Nucleus accumbens (tissue), 56 donors: ENCODE data around the gene LIN9.
A peak's percentile ranks its signal among the peaks of the same experiment; 100 is the strongest.
"Not testable (repeated sequence)": the region's sequence is repeated elsewhere in the genome, so short reads cannot be mapped to it uniquely, and the experiment has no call there.

Experiments
- DNase-seq, 56 donors: peaks; one replicate each; lab custom pipeline; 2025; lab: John Stamatoyannopoulos, UW

The LIN9 gene

GRCh38 chr1:226220473-226221189 is 88.3 kb downstream of the LIN9 start:
- no peak for DNase-seq

DNA sequence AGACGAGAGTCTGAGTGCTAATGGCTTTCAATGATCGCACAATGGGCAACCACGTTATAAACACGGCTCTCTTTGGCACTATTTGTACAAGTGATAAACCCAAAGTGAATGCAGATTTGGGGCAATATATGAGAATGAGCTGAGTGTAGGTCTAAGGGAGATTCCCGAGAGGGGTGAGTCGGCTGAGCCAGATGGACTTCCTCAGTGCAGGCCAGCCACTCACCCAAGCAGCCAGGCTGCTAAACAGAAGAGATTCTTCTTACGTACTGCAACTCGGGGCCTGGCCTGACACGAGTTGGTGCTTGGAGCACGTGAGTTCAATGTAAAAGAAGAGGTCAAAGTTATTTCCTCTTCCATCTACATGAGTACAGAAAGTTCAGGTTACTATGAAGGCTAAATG is 91.7 kb downstream of the LIN9 start:
- DNase-seq: no peak

GRCh38 chr1:226216056-226216455 is 92.9 kb downstream of the LIN9 start:
- no peak for DNase-seq

GRCh38 chr1:226215239-226215638 is 93.7 kb downstream of the LIN9 start:
- no peak for DNase-seq

GRCh38 chr1:226212545-226212944 is 96.4 kb downstream of the LIN9 start:
- DNase-seq: no peak

GRCh38 chr1:226211181-226211821 is 97.7 kb downstream of the LIN9 start:
- no peak for DNase-seq

DNA sequence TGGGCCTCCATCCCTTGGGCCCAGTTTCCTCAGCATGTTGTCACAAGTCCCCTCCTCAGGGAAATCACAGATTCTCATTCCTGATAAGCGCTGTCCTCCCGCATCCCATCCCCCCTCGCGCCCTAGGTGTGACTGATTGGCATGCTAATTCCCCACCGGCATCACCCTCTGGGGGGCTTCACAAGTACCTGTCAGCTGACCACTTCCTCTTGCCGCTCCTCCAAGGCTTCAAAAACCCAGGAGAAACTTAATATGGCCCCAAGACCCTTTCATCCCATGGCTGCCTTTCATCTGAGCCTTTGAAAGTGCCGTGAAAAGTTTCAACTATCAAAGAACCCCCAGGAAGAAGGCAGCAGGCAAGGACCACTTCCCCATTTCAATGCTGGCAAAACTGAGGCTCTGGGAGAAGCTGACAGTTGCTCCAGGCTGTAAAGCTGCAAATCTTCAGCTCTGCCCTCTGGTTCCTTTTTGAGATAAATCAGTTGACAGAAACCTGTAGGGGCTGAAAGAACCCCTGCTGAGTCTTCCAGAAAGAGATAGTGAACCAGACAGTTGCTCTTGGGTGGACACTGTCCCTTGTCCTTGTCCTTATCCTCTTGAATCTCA is 98.3 kb downstream of the LIN9 start:
- DNase-seq: no peak

DNA sequence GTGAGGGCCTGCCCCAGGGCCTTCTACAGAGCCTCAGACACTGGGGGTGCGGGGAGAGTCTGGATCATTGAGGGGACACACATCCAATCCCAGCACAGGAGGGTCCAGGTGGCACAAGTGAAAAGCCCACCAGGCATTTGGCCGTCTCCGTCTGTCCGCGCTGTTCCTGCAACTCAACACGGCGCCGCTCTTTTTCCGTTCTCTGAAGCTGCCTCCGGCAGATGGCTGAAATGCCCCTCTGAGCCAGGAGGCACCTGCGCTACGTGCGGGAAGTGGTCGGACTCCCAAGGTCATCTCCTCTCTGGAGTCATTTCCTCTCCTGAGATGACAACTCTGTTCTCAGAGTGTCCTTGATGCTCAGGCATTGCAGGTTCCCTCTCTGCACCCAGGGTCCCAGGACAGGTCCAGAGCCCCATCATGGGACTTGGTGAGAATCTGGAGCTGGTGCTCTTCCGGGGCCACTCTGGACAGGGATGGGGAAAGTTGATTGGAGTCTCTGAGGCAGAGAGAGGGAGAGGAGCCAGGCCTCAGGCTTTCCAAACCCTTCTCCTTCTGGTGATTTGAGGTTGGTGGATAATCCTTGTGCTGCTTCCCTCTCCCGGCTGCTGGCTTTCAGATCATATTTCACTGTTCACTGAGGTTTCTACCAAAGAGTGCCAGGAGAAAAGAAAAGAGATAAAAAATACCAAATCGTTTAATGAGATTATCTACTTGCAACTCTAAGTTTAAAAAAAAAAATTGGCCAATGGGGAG is 99.5 kb downstream of the LIN9 start:
- DNase-seq: no peak

DNA sequence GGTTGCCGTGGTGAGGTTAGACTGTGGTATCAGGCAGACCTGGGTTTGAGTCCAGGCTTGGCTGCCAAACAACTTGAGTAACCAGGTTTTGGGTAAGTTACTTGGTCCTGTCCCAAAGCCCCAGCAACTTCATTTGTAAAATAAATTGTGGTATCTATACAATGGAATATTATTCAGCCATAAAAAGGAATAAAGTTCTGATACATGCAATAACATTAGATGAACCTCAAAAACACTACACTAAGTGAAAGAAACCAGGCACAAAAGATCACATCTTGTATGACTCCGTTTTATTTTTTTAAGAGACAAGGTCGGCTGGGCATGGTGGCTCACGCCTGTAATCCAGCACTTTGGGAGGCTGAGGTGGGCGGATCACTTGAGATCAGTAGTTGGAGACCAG is 101.9 kb downstream of the LIN9 start:
- DNase-seq: no peak

DNA sequence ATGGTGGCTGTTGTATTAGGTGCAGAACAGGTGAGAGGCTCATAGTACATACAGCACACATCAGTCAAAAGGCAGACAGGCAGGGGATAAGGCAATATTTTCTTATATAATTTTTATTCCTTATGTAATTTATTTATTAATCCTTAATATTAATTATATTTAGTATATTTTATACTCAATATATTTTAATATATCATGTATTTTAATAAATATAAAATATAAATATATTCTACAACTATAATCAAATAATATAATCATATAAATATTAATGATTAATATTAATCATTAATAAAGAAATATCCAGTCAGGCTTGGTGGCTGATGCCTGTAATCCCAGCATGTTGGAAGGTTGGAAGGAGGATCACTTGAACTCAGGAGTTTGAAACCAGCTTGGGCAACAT is 104.8 kb downstream of the LIN9 start:
- no peak for DNase-seq

DNA sequence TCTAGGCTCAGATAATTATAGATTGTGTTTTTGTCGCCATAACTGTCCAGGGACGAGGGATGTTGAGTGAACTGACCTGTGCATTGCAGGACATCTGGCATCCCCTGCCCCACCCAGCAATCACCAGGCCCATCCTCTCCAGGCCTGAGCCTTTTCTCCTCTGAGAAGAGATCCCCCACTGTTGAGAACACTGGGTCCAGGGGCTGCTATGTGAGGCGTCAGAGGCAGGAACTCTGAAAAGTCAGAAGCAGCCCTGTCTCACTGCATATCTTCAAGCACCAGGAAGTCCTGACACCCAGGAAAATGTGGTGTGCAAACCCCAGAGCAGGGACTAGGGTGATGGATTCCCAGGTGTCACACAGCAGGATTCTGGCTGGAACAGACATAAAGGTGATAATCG is 105.3 kb downstream of the LIN9 start:
- no peak for DNase-seq

DNA sequence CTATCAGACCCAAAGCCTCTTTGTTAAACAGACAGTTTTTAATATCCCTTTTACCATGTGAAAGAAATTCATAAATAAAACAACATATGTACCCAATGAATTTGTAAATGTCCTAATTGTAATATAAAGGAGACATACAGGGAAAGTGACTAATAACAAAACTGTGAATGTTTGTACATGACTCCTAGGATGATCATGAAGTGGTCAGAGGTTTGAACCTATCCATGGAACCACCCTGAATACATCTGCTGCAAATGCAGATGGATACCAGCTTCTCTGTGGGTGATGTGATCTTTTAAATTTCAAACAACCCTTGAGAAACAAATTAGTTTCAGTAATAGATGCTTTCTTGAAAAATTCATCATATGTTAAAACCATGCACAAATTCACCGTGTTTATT is 105.7 kb downstream of the LIN9 start:
- no peak for DNase-seq

- not testable (repeated sequence) for DNase-seq
These were observed 106.3 kb downstream of the LIN9 start for GRCh38 chr1:226202666-226203065.

DNA sequence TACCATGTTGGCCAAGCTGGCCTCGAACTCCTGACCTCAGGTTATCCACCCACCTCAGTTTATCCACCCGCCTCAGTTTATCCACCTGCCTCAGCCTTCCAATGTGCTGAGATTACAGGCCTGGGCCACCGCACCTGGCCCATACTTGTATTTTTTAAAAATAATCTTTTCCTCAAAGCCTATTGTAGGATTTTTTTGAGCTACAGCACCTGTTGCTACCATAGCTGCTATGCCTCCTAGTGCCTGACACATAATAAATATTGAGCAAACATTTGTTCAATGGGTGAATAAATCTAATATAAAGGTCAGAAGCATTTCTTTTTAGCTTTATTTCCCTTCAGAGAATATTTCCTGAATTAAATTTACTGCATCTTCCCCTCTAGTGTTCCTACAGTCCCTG is 106.7 kb downstream of the LIN9 start:
- DNase-seq: no peak

GRCh38 chr1:226201029-226201593 is 107.9 kb downstream of the LIN9 start:
- DNase-seq: no peak

DNA sequence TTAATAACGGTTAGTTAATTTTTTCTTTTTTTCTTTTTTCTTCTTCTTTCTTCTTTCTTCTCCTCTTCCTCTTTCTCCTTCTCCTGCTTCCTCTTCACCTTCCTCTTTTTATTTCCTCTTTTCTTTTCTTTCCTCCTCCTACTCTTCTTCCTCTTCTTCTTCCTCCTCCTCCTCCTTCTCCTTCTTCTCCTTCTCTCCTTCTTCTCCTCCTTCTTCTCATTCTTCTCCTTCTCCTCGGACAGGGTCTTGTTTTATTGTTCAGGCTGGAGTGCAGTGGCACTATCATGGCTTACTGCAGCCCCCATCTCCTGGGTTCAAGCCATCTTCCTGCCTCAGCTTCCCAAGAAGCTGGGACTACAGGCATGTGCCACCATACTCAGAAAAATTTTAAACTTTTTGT is 109.0 kb downstream of the LIN9 start:
- no peak for DNase-seq

GRCh38 chr1:226195144-226195543 is 113.8 kb downstream of the LIN9 start:
- DNase-seq: no peak

GRCh38 chr1:226187380-226187779 is 121.6 kb downstream of the LIN9 start:
- no peak for DNase-seq

DNA sequence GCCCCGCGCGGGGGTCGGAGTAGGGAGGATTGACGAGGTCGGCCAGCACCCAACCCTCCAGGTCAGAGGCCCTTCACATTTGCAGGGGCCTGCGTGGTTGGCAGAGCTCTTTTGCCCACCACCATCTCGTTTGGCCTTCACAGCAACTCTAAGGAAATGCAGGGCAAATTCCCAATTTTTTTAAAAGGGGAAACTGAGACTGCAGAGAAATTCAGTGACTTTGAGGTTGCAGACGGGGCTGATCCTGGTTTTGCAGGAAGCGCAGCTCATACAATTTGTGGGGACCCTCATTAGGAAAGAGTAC is 122.0 kb downstream of the LIN9 start:
- DNase-seq: no peak

GRCh38 chr1:226186124-226187018 is 122.6 kb downstream of the LIN9 start, which contains the start of gene ACBD3:
Gene ACBD3 (minus strand): TSS chr1:226186741. CDS start chr1:226186675, 66 bp downstream.
- DNase-seq: peak; percentile 6 to 93 (median 81)
